ENCODE measurements around the gene PAPOLA. TPM values are rescaled to one million over a fixed set of nuclear protein-coding genes. Genes with fewer than 3 reads are reported as not detected.

The PAPOLA gene
- total and polyA plus RNA-seq, 3 experiments from 2014 or later = 67.7 to 186 (median 184) TPM

DNA sequence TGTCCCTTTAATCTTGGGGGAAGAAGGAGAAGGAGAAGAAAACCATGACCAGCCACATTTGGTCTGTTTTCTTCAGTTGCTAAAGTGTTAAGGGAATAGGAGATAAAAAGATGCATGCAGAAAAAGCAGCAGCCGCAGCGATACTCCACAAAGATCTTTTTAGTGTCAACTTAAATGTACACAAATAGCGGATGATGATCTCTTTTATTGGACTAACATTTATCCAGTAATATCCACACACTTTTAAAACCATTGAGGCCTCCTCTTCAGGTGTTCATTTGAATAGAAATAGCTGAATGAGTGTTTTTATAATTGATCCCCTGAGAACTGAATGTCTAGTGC, 83.5 kb downstream of the PAPOLA start:
- peaks cover 9% of the 10 kb centered on the region for H3K27me3 ChIP-seq (ENCODE audit: insufficient read depth, low read length, poor library complexity, severe bottlenecking)
- H3K9me3 ChIP-seq (ENCODE audit: low read length) = no peaks in the 10 kb centered on the region
- CTCF ChIA-PET = no interaction called here
- H3K36me3 ChIP-seq (ENCODE audit: insufficient read depth, low read length) = no peaks in the 10 kb centered on the region
- no peaks in the 10 kb centered on the region for H3K9me3 Mint-ChIP-seq
- no peaks in the 10 kb centered on the region for H3K36me3 Mint-ChIP-seq
- DNase-seq = no peak
- H3K27me3 Mint-ChIP-seq = peaks cover 9 to 26% of the 10 kb centered on the region in 2 donors
- H3K4me3 ChIP-seq (ENCODE audit: low read length) = no peak overlapping the region
- POLR2A ChIA-PET = no interaction called here
- peaks cover 8 to 14% (median 12%) of the 10 kb centered on the region in 3 donors for H3K4me1 Mint-ChIP-seq
- H3K27ac Mint-ChIP-seq = no peak overlapping the region
- no peak overlapping the region for H3K4me3 Mint-ChIP-seq
- no peak overlapping the region for H3K27ac ChIP-seq (ENCODE audit: low read depth, low read length)
- no peaks in the 10 kb centered on the region for H3K4me1 ChIP-seq (ENCODE audit: insufficient read depth, low read length)

DNA sequence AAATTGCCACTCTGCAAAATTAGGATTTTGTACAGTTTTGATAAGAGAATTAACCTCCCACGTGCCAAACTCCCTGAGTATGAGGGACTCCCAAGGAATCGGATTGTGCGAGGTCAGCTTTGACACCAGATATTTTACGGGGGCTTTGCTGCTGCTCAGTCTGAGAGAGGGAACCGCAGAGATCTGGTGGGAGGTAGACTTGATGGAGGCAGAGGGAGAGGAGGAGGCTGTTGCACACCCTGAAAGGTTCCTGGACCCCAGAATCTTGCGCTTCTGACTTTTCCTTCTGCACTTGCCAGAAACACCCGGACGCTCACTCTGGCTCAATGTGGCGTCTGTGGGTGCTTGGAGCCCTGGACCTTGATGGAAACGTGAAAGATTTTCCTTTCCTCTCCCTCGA, 83.9 kb downstream of the PAPOLA start:
- Histone ChIP-seq H3K4me1 (ENCODE audit: insufficient read depth, low read length) (no peaks in the 10 kb centered on the region), H3K27ac (ENCODE audit: low read depth, low read length) (no peak overlapping the region), H3K36me3 (ENCODE audit: insufficient read depth, low read length) (no peaks in the 10 kb centered on the region), H3K4me3 (ENCODE audit: low read length) (no peak overlapping the region), H3K27me3 (ENCODE audit: insufficient read depth, low read length, poor library complexity, severe bottlenecking) (peaks cover 9% of the 10 kb centered on the region), H3K9me3 (ENCODE audit: low read length) (no peaks in the 10 kb centered on the region)
- H3K27me3 Mint-ChIP-seq = peaks cover 9 to 26% of the 10 kb centered on the region in 2 donors
- peaks cover 4 to 10% (median 8%) of the 10 kb centered on the region in 3 donors for H3K4me1 Mint-ChIP-seq
- H3K36me3 Mint-ChIP-seq = no peaks in the 10 kb centered on the region
- POLR2A ChIA-PET = no interaction called here
- no peak overlapping the region for H3K27ac Mint-ChIP-seq
- CTCF ChIA-PET = no interaction called here
- DNase-seq = no peak
- no peaks in the 10 kb centered on the region for H3K9me3 Mint-ChIP-seq
- H3K4me3 Mint-ChIP-seq = no peak overlapping the region

DNA sequence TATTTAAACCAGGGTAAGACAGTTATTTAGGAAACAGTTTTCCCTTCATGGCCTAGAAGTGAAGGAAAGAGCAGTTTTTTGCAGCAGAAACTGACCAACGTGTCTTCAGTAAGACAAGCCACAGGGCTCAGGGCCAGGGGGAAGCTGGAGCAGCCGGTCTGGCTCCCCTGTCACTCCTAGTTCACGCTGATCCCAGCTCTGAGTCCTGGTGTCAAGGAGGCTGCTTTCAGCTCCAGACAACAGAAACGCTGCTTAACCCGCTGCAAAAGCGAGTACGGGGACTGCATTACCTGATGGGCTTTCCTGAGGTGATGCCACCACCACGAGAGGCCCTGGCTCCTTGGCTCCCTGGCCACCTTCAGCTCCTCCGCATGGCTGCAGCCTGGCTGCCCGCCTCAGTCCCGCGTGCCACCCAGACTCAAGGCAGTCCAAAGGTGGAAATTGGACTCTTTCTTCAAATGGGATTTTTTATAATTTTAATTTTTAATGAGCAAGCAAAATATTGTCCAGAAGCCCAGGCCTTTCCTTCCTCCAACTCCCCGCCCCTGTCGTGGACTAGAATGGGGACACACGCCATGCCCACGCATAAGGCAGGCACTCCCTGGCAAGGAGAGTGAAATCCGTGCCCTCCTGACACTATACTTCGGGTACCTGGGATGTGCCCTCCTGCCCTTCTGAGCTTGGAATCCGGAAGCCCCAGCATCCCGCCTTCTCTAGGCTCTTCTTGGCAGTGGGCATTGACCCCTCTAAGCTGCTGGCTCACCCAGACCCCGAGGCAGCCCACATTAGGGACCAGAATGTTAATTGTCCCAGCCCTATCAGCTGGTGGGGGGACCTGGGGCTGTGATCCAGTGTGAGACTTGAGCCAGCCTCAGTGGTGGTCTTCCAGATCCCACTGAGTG, 85.0 kb downstream of the PAPOLA start:
- Histone ChIP-seq H3K27ac (ENCODE audit: low read depth, low read length) (no peak overlapping the region), H3K4me3 (ENCODE audit: low read length) (no peak overlapping the region), H3K4me1 (ENCODE audit: insufficient read depth, low read length) (peaks cover under 1% of the 10 kb centered on the region), H3K9me3 (ENCODE audit: low read length) (no peaks in the 10 kb centered on the region), H3K27me3 (ENCODE audit: insufficient read depth, low read length, poor library complexity, severe bottlenecking) (peaks cover 9% of the 10 kb centered on the region), H3K36me3 (ENCODE audit: insufficient read depth, low read length) (no peaks in the 10 kb centered on the region)
- no peak overlapping the region for H3K27ac Mint-ChIP-seq
- H3K4me3 Mint-ChIP-seq = no peak overlapping the region
- H3K9me3 Mint-ChIP-seq = no peaks in the 10 kb centered on the region
- H3K36me3 Mint-ChIP-seq = no peaks in the 10 kb centered on the region
- H3K27me3 Mint-ChIP-seq = peaks cover 9 to 26% of the 10 kb centered on the region in 2 donors
- H3K4me1 Mint-ChIP-seq = peaks cover 0 to 7% (median 3%) of the 10 kb centered on the region in 3 donors
- ChIA-PET CTCF (no interaction called here), POLR2A (no interaction called here)
- no peak for DNase-seq

DNA sequence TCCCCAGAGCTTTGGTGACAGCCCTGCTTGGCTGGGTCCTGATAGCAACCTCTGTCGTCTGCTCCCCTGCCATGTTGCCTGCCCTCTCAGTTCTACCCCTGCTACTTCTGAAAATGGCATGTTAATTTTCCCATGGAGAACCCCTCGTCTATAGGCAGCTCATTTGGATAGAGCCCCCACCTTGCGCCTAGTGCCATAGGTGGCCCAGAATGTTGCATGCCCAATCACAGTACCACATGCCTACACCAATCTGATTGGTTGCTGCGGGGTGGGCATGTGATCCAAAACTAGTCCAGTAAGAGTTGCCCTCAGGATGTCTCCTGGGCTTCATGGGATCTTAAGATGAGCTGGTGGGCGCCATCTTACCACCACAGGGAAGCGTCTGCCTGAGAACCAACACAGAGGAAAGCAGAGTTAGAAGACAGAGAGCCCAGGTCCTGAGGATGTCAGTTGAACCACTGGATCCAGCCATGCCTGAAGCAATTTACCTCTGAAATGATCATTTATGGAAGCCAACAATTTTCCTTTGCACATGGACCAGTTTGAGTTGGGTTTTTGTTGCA, 85.7 kb downstream of the PAPOLA start:
- Mint-ChIP-seq H3K36me3 (no peaks in the 10 kb centered on the region), H3K27ac (no peak overlapping the region), H3K9me3 (no peaks in the 10 kb centered on the region), H3K27me3 (peaks cover 10 to 28% of the 10 kb centered on the region in 2 donors), H3K4me3 (no peak overlapping the region), H3K4me1 (peaks cover 3 to 11% (median 5%) of the 10 kb centered on the region in 3 donors)
- Histone ChIP-seq H3K27ac (ENCODE audit: low read depth, low read length) (no peak overlapping the region), H3K4me1 (ENCODE audit: insufficient read depth, low read length) (peaks cover 6% of the 10 kb centered on the region), H3K27me3 (ENCODE audit: insufficient read depth, low read length, poor library complexity, severe bottlenecking) (peaks cover 9% of the 10 kb centered on the region), H3K9me3 (ENCODE audit: low read length) (no peaks in the 10 kb centered on the region), H3K36me3 (ENCODE audit: insufficient read depth, low read length) (no peaks in the 10 kb centered on the region), H3K4me3 (ENCODE audit: low read length) (no peak overlapping the region)
- ChIA-PET POLR2A (no interaction called here), CTCF (interaction anchor here (0.6 kb wide), 1 partner anchor 25 kb away, joined by 3 read pairs; no protein-coding TSS in a partner anchor)
- DNase-seq = no peak

GRCh38 chr14:96588410-96589257, 86.5 kb downstream of the PAPOLA start:
- ChIA-PET POLR2A (no interaction called here), CTCF (interaction anchor here (0.6 kb wide), 1 partner anchor 26 kb away, joined by 3 read pairs; no protein-coding TSS in a partner anchor)
- no peak for DNase-seq
- H3K27me3 ChIP-seq (ENCODE audit: insufficient read depth, low read length, poor library complexity, severe bottlenecking) = peaks cover 9% of the 10 kb centered on the region
- H3K4me1 ChIP-seq (ENCODE audit: insufficient read depth, low read length) = peaks cover 11% of the 10 kb centered on the region
- H3K9me3 ChIP-seq (ENCODE audit: low read length) = no peaks in the 10 kb centered on the region
- no peak overlapping the region for H3K4me3 Mint-ChIP-seq
- H3K27ac ChIP-seq (ENCODE audit: low read depth, low read length) = no peak overlapping the region
- no peaks in the 10 kb centered on the region for H3K36me3 Mint-ChIP-seq
- H3K27ac Mint-ChIP-seq = no peak overlapping the region
- peaks cover 5 to 13% (median 7%) of the 10 kb centered on the region in 3 donors for H3K4me1 Mint-ChIP-seq
- H3K27me3 Mint-ChIP-seq = peaks cover 12 to 32% of the 10 kb centered on the region in 2 donors
- H3K36me3 ChIP-seq (ENCODE audit: insufficient read depth, low read length) = no peaks in the 10 kb centered on the region
- H3K4me3 ChIP-seq (ENCODE audit: low read length) = no peak overlapping the region
- H3K9me3 Mint-ChIP-seq = no peaks in the 10 kb centered on the region

DNA sequence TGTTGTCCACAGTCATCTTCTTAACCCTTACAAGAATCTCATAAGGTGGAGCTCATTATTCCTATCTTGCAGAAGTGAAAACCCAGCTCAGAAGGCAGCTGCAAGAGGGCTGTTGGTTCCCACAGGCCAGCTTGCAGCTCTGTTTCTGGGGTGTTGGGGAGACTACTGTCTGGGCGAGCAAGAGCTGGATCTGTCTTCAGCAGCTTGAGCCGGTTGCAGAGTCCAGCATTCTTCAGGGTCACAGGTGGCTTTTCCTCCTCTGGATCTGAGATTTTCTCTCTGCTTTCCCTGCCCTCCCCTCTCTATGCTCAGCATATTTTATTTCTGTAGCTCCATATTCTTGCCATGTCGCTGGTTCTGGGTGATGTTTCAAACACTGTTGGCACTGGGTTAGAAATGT, 87.4 kb downstream of the PAPOLA start:
- Histone ChIP-seq H3K27me3 (ENCODE audit: insufficient read depth, low read length, poor library complexity, severe bottlenecking) (peaks cover 9% of the 10 kb centered on the region), H3K4me3 (ENCODE audit: low read length) (no peak overlapping the region), H3K9me3 (ENCODE audit: low read length) (no peaks in the 10 kb centered on the region), H3K36me3 (ENCODE audit: insufficient read depth, low read length) (no peaks in the 10 kb centered on the region), H3K4me1 (ENCODE audit: insufficient read depth, low read length) (peaks cover 11% of the 10 kb centered on the region), H3K27ac (ENCODE audit: low read depth, low read length) (no peak overlapping the region)
- DNase-seq = no peak
- CTCF ChIA-PET = no interaction called here
- Mint-ChIP-seq H3K4me3 (no peak overlapping the region), H3K4me1 (peaks cover 5 to 10% (median 10%) of the 10 kb centered on the region in 3 donors), H3K9me3 (no peaks in the 10 kb centered on the region), H3K36me3 (no peaks in the 10 kb centered on the region), H3K27ac (no peak overlapping the region), H3K27me3 (peaks cover 12 to 30% of the 10 kb centered on the region in 2 donors)
- POLR2A ChIA-PET = no interaction called here

GRCh38 chr14:96590190-96590864, 88.1 kb downstream of the PAPOLA start:
- Histone ChIP-seq H3K9me3 (ENCODE audit: low read length) (no peaks in the 10 kb centered on the region), H3K27me3 (ENCODE audit: insufficient read depth, low read length, poor library complexity, severe bottlenecking) (peaks cover 9% of the 10 kb centered on the region), H3K27ac (ENCODE audit: low read depth, low read length) (no peak overlapping the region), H3K4me1 (ENCODE audit: insufficient read depth, low read length) (peaks cover 11% of the 10 kb centered on the region), H3K36me3 (ENCODE audit: insufficient read depth, low read length) (no peaks in the 10 kb centered on the region), H3K4me3 (ENCODE audit: low read length) (no peak overlapping the region)
- Mint-ChIP-seq H3K27me3 (peaks cover 12 to 27% of the 10 kb centered on the region in 2 donors), H3K36me3 (no peaks in the 10 kb centered on the region), H3K27ac (no peak overlapping the region), H3K4me3 (no peak overlapping the region), H3K9me3 (no peaks in the 10 kb centered on the region), H3K4me1 (peaks cover 5 to 10% (median 10%) of the 10 kb centered on the region in 3 donors)
- ChIA-PET POLR2A (no interaction called here), CTCF (no interaction called here)
- no peak for DNase-seq
